ENCODE results near the gene CRTAC1.

The CRTAC1 gene

GRCh38 chr10:97974526-97975525, 55.6 kb downstream of the CRTAC1 start:
- no peak for DNase-seq (ENCODE audit: low spot score)

GRCh38 chr10:97974100-97974499, 56.3 kb downstream of the CRTAC1 start:
- no peak for DNase-seq (ENCODE audit: low spot score)

- DNase-seq (ENCODE audit: low spot score), result no peak
These were observed 60.8 kb downstream of the CRTAC1 start for GRCh38 chr10:97969538-97970079.

GRCh38 chr10:97964748-97965147, 65.7 kb downstream of the CRTAC1 start:
- DNase-seq (ENCODE audit: low spot score), result no peak

- DNase-seq (ENCODE audit: low spot score), result no peak
These were observed 68.5 kb downstream of the CRTAC1 start for GRCh38 chr10:97961945-97962344.

- no peak for DNase-seq (ENCODE audit: low spot score)
These were observed 70.0 kb downstream of the CRTAC1 start for GRCh38 chr10:97960269-97961056.

- no peak for DNase-seq (ENCODE audit: low spot score)
These were observed 81.0 kb downstream of the CRTAC1 start for GRCh38 chr10:97949462-97949861.

- no peak for DNase-seq (ENCODE audit: low spot score)
These were observed 81.6 kb downstream of the CRTAC1 start for GRCh38 chr10:97948822-97949221.

- no peak for DNase-seq (ENCODE audit: low spot score)
These were observed 85.6 kb downstream of the CRTAC1 start for GRCh38 chr10:97944772-97945171.

- no peak for DNase-seq (ENCODE audit: low spot score)
These were observed 87.1 kb downstream of the CRTAC1 start for GRCh38 chr10:97943294-97943693.

- no peak for DNase-seq (ENCODE audit: low spot score)
These were observed 89.9 kb downstream of the CRTAC1 start for GRCh38 chr10:97940534-97940933.

- no peak for DNase-seq (ENCODE audit: low spot score)
These were observed 90.9 kb downstream of the CRTAC1 start for GRCh38 chr10:97939446-97939990.

- no peak for DNase-seq (ENCODE audit: low spot score)
These were observed 92.5 kb downstream of the CRTAC1 start for GRCh38 chr10:97937928-97938327.

- no peak for DNase-seq (ENCODE audit: low spot score)
These were observed 93.4 kb downstream of the CRTAC1 start for GRCh38 chr10:97937054-97937453.

GRCh38 chr10:97936126-97936525, 94.3 kb downstream of the CRTAC1 start:
- no peak for DNase-seq (ENCODE audit: low spot score)

GRCh38 chr10:97932932-97933530, 97.4 kb downstream of the CRTAC1 start:
- no peak for DNase-seq (ENCODE audit: low spot score)

GRCh38 chr10:97931041-97931440, 99.4 kb downstream of the CRTAC1 start:
- DNase-seq (ENCODE audit: low spot score), result no peak

GRCh38 chr10:97928897-97929296, 101.5 kb downstream of the CRTAC1 start:
- no peak for DNase-seq (ENCODE audit: low spot score)

GRCh38 chr10:97927622-97928021, 102.8 kb downstream of the CRTAC1 start:
- DNase-seq (ENCODE audit: low spot score), result no peak

- no peak for DNase-seq (ENCODE audit: low spot score)
These were observed 104.4 kb downstream of the CRTAC1 start for GRCh38 chr10:97926055-97926454.

GRCh38 chr10:97925308-97925938, 105.0 kb downstream of the CRTAC1 start:
- DNase-seq (ENCODE audit: low spot score), result no peak

Measured in COLO829 (cell line).